Fibroblast of skin of back (primary cell): ENCODE measurements around the gene PUS10. TPM values are rescaled to one million over a fixed set of nuclear protein-coding genes. Genes with fewer than 3 reads are reported as not detected.
"Not testable (repeated sequence)": the region's sequence is repeated elsewhere in the genome, so short reads cannot be mapped to it uniquely, and the experiment has no call there.

ENCODE experiments used
- DNase-seq: peaks from one replicate; pipeline ENCODE4 v3.0.0-alpha.2; 2013
- polyA plus RNA-seq, 2 experiments: library from polyadenylated mRNA; unstranded; fragments of 120-200 nt; gene quantifications; one replicate each; pipeline ENCODE4 v1.2.1, GENCODE V29; 2013; ENCODE audit not compliant: insufficient read length in 2 of 2

Gene PUS10, protein sequence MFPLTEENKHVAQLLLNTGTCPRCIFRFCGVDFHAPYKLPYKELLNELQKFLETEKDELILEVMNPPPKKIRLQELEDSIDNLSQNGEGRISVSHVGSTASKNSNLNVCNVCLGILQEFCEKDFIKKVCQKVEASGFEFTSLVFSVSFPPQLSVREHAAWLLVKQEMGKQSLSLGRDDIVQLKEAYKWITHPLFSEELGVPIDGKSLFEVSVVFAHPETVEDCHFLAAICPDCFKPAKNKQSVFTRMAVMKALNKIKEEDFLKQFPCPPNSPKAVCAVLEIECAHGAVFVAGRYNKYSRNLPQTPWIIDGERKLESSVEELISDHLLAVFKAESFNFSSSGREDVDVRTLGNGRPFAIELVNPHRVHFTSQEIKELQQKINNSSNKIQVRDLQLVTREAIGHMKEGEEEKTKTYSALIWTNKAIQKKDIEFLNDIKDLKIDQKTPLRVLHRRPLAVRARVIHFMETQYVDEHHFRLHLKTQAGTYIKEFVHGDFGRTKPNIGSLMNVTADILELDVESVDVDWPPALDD
- polyA plus RNA-seq (2013, experiment 1 of 2; ENCODE audit: insufficient read length) = 4.5 TPM
- 4.1 TPM for polyA plus RNA-seq (2013, experiment 2 of 2; ENCODE audit: insufficient read length)

DNA sequence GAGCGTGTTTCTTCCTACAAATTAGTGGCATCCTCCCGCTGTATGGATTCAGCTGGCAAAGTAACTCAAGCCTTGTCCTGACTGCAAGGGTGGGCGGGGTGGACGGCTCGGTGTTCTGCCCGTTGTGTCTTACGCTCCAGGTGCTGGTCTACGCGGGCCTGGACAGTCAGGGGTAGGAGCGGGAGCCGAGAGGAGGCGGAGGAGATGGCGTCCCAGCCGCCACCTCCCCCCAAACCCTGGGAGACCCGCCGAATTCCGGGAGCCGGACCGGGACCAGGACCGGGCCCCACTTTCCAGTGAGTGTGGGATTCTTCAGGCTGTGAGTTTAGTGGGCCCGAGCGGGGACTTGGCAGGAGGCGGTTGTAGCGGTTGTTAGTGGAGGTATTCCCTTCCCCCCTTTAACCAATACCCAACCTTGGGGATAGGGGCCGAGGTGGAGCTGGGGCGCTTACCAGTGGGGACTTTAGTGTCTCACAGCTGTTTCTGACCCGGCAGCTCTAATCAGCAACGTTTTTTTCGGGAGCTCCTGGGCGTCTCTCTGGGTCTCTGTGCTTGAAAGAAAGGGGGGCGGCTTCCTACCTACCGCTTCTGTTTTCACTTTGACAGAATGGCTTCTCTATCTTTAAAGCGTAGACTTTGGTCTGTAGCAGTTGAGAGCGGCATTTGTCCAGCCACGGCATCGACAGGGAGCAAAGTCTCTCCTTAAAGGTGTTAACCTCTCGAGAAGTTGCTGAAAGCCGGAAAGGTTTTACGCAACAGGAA, at the start of gene PUS10, which contains the start of gene PEX13:
PUS10 (minus strand) TSS at position 700 of the 762 bp plus-strand sequence. CDS start 6,365 bp downstream, outside the sequence.
PEX13 (plus strand) TSS at position 165 of the 762 bp plus-strand sequence; CDS start at position 205, 40 bp downstream.
- DNase-seq = peak; percentile 78

DNA sequence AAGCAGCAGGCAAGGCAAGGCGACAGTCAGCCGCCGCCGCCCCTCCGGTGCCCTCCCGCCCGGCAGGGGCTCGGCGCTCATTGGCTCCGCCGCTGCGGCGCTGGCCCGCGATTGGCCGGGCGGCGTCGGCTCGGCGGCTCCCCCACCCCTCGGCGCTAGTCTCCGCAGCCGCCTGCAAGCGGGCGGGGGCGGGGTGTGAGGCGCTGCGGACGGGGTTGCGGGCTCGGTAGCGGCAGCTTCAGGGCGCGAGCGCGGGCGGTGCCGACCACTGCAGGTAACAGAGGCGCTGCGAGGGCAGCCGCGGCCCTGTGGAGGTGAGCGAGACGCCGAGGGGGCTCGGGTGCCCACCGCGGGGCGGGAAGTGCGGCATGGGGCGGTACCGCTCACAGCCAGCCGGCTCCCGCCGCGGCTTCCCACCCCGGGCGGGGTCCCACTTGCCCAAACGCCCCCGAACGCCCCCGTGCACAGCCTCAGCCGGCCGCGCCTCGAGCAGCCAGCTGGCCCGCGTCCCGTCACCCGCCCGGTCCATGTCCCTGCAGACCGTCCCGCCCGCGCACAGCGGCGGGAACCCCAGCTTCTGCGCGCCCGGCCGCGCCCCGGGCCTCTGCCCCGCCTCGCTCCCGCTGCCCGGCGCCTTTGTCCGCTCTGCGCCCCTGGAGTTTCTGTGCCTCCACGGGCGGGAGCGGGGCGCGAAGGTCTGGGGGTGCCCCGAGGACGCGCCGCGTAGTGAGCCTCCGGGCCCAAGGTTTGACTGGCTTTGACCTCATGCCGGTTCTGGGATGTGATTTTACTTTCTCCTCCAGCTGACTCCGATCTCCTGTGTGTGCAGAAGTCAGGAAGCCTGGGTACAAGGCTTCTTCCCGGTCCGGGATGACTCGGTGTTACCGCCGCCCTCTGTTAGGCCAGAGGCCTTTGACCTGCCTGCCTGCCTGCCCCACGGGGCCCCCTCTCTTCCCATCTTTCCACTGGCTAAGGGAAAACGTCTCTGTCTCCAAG, 48.0 kb upstream of the PUS10 start, which contains the start of gene SANBR:
SANBR (plus strand) TSS at position 158 of the 996 bp plus-strand sequence. CDS start 4,480 bp downstream, outside the sequence.
- peak; percentile 89 for DNase-seq

DNA sequence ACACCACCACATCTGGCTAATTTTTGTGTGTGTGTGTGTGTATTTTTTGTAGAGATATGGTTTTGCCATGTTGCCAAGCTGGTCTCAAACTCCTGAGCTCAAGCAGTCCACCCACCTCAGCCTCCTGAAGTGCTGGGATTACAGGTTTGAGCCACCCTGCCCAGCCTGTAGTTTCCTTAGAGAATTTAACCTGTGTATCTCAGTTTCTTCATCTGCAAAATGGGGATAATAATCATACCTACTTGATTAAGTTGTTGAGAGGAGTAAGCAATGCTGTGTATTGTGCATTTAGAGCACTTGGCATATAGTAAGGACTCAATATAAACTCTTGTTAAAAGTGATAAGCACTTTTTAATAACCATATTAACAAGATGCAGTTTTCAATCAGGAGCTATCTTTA, 41.3 kb upstream of the PUS10 start:
- DNase-seq = no peak

DNA sequence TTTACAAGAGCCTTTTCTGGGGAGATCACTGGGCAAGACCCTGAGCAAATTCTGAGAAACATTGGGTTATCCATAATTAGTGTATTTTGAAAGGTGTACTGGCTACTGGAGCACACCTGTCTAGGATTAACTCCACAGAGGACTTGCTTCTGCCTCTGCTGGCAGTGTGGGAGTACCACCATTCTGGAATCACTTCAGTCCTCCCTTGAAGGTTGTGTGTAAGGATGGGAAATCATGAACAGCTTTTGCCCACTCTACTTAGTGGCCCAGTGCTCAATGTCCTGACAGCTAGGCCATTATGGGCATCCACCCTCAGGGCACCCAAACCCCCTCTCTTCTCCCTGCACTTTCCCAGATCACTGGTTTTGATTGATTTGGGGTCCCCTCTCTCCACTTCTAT, 39.5 kb upstream of the PUS10 start:
- DNase-seq = no peak

DNA sequence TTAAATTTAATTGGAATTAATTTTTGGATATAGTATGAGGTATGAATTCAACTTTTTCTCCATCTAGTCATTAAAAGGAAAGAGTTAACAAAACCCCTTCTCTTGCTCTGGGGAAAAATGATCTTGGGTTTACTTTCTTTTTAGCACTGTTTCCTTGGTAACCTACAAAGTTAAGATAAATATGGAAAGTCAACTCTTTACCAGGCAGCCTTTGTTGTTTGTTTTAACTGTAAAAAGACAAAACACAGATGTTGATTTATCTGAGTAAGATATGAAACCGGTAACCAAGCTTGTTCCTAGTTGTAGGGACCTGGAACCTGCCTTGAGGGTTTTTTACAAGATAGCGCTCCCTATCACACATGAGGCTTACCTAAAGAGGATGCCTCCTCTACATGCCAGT, 37.5 kb upstream of the PUS10 start:
- DNase-seq = no peak

DNA sequence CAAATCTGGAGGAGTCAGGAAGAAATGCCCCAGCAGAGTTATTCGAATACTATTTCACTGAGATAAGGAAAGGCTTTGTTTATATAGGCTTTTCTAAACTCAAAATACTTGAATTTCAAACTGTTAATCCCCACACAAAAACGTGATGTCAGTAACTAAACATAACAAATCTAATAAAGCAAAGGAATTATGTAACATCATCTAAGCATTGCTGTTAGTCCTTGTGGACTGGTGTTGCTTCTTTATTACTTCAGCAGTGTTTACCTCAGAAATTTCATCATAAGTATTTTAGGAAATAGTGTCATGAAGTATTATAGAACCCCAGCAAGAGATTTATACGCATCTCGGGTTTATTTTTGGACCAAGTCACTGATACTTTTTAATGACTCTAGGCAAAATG, 27.9 kb upstream of the PUS10 start:
- peak; percentile 13 for DNase-seq

DNA sequence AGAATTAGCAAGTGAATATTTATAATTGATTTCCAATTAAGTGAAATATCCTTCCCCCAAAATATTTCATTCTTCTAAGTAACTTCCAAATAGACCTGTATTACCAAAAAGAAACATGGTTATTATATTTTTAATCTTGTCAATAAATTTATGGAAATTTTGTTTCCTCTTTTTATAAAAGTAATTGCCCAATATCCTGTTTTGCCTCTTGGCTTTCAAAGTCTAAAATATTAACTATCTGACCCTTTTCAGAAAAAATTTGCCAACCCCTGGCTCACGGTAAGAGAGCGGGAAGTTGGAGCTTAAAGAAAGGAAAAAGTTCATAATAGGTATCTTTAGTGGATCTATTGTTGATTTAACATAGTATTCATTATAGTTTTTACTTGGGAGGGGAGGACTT, 27.2 kb upstream of the PUS10 start:
- no peak for DNase-seq

DNA sequence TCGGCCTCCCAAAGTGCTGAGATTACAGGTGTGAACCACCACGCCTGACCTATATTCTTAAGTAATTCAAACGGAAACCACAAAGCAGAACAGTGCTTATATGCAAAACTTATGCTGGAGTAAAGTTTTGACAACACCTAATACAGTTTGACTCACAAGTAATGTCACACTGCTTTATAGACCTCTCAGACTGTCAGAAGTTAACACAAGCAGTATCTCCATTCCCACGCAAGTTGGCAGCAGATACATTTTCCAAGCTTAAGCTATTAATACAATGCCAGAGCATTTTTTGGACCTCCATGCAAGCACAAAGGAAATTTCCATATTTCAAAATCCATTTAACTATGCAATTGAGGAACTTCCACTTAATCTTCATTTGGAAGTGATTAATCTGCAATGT, 26.6 kb upstream of the PUS10 start:
- DNase-seq = no peak

DNA sequence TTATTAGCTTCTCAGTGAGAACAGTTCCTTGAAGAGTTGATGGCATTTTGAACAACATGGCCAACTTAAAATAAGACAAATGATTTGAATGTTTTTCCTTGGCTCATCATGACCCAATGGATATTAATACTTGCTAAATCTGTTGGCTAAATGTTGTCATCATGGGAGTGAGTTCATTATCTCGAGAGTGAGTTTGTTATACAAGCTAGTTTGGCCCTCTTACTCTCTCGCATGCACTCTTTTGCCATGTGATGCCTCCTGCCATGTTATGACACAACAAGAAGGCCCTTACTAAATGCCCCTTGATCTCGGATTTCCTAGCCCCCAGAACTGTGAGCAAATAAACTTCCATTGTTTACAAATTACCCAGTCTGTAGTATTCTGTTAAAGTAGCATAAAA, 24.8 kb upstream of the PUS10 start:
- DNase-seq = no peak

DNA sequence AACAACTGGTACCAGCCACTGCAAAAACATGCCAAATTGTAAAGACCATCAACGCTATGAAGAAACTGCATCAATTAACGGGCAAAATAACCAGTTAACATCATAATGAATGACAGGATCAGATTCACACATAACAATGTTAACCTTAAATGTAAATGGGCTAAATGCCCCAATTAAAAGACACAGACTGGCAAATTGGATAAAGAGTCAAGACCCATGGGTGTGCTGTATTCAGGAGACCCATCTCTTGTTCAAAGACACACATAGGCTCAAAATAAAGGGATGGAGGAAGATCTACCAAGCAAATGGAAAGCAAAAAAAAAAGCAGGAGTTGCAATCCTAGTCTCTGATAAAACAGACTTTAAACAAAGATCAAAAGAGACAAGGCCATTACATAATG, 18.6 kb upstream of the PUS10 start:
- not testable (repeated sequence) for DNase-seq

DNA sequence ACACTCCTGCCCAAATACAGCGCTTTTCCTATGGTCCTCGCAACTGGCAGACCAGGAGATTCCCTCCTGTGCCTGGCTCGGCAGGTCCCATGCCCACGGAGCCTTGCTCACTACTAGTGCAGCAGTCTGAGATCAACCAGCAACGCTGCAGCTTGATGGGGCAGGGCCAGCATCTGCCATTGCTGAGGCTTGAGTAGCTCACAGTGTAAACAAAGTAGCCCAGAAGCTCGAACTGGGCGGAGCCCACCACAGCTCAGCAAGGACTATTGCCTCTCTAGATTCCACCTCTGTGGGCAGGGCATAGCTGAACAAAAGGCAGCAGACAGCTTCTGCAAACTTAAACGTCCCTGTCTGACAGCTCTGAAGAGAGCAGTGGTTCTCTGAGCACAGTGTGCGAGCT, 16.5 kb upstream of the PUS10 start:
- not testable (repeated sequence) for DNase-seq

DNA sequence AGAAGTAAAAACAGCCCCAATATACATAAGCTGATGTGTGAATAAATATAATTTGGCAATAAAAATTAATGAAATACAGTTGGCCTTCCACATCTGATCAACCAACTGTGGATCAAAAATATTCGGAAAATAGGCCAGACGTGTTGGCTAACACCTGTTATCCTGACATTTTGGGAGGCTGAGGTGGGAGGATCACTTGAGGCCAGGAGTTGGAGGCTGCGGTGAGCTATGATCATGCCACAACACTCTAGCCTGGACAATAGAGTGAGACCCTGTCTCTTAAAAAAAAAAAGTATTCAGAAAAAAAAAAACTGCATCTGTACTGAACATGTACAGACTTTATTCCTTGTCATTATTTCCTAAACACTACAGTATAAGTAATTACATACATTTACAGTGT, 11.5 kb upstream of the PUS10 start:
- no peak for DNase-seq

DNA sequence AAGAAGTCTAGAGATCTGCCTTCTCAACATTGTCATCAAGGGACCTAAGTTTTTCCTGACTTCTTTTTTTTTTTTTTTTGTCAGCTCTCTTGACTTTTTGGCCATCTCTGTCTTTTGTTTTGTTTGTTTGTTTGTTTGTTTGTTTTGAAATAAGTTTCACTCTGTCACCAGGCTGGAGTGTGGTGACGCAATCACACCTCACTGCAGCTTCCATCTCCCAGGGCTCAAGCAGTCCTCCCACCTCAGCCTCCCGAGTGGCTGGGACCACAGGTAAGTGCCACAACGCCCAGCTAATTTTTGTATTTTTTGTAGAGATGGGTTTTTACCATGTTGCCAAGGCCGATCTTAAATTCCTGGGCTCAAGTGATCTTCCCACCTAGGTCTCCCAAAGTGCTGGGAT, 5.6 kb upstream of the PUS10 start:
- DNase-seq = no peak

DNA sequence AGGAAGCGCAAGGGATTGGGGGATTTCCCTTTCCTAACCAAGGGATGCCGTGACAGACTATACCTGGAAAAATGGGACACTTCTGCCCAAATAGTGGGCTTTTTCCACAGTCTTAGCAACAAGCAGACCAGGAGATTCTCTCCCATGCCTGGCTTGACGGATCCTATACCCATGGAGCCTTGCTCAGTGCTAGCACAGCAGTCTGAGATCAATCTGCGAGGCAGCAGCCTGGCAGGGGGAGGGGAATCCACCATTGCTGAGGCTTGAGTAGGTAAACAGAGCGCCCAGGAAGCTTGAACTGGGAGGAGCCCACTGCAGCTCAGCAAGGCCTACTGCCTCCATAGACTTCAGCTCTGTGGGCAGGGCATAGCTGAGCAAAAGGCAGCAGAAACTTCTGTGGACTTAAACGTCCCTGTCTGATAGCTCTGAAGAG, 3.2 kb upstream of the PUS10 start:
- DNase-seq = no peak

DNA sequence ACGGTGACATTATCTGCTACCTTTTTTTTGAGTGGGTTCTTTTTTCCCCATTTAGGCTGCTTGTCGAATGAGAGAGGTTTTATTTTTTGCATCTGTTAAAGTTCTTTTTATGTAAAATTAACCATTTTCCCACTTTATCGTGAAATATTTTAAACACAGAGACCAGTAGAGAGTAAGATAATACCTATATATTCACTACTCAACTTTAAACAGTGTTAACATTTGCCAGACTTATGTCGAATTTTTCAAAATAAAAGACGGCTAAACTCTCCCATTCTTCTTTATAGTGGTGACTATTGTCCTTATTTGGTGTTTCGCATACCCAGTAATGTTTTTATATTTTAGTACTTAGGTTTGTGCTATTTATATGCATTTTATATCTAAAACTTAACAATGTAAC, 743 bp upstream of the PUS10 start:
- no peak for DNase-seq

DNA sequence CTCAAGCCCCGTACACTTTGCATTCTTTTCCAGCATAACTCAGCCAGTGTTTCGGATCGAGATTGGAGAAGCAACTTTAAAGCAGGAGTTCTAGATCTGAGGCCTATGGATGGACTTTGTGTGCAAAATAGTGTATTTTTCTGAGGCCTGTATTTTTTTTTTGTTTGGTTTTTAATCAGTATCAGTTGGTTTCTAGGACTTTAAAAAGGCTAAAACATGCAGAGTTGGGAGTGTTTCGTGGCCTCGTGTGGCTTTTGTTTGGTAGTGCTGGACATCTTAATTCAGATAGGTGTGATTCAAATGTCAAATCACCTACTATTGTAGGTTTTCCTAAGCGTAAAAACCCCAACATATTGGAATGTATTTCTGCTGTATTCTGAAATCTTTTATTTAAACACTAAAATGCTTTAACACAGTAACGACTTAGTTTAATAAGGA, 282 bp upstream of the PUS10 start:
- no peak for DNase-seq

DNA sequence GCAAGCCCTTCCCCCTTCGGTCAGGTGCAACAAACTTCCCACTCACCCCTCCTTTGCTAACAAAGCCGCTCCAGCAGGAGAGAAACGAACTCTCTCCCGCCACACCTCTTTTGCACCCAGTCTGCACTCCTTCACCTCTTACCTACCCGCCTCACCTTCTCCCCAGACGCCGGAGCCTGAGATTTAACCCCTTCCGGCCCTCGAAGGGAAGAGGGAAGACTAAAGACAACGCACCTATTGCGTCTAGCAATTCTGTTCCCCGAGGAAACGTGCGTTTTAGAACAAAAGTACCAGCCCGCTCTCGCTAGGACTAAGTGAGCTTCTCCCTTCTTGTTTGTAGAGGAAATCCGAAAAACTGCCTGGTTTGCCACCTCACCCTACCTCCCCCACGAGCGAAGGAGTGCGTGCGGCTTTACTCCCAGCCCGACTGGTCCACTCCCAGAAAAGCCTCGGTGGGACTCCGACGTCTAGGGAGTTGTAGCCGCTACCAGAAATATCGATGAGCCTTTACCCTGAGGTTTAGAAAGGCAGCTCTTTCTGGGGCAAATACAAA, 976 bp downstream of the PUS10 start:
- DNase-seq = peak; percentile 77

DNA sequence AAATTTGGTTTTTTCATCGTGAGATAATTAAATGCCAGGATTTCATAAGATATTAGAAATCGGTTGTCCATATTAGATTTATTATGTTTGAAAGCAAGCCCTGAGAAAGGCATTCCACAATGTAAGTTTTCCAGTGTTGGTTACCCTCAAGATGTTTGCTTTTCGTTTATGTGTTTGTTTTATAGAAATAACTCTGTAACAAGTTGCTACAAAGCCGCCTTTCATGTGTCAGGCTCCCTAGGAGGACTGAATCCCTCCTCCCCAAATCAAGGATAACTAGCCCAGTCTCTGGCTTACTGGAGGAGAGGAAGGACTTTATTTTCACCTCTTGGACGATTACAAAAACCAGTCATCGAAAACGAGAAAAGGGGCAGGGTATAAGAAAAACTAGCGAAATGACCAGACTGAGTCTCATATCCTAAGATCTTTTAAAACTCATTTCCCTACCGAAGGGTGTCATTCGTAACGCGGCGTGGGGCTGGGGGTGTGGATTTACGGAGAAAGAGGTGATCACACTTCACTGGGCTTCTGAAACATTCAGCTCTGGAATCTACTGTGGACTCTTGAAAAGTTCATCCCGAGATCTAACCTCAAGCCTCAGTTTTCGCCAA, 1.6 kb downstream of the PUS10 start:
- no peak for DNase-seq

DNA sequence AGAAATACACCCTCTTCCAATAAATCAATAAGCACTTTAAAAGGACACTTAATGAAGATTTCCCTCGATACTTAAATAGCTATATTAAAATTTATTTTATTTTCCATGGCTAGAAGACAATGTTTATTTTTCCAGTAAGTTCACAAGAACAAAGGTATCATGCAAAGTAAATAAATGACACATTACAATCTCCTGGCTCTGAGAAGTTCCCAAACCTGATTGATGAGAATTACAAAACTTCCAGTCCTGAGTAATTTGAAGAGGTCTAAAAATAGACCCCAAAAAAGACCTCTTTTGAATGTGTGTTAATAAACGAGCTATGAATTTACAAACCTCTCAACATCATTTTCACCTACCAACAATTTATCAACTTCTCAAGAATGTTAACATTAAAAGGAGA, 2.1 kb downstream of the PUS10 start:
- DNase-seq = no peak

DNA sequence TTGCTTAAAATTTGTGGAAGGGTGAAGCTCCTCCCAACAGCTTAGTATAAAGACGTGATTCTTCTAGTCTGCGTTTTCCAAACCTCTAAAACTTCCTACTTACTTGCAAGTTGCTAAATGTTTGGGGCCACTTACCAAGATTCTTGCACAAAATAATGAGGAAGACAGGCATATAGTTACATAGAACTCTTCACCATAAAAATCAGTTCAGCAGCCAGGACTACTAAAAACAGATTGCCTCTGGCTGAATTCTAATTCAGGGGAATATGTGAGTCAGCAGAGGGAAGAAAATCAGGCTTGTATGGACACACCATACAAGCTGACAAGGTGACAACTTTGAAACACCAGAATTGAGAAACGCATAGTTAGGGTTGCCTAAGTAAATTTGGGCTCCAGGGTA, 3.3 kb downstream of the PUS10 start:
- DNase-seq = no peak

DNA sequence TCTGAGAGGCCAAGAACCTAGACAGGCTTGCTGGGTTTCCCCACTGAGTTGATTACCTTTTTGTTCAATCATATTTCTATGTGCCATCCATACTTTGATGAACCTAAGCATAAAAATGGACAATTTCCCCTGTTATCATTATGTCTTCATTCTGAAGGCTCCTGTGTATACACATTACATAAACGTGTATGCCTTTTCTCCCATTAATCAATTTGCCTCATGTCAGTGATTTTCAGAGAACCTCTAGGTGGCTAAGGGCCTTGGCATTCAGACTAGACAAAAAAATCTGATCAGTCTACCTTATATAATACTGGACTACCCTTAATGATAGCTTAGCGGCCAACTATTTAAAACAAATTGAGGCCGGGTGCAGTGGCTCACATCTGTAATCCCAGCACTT, 4.7 kb downstream of the PUS10 start:
- no peak for DNase-seq
